ENCODE data around the gene RER1. TPM values are rescaled to one million over a fixed set of nuclear protein-coding genes. Genes with fewer than 3 reads are reported as not detected.

RER1 gene
- polyA plus RNA-seq, 4 donors, result 103 to 139 (median 125) TPM

DNA sequence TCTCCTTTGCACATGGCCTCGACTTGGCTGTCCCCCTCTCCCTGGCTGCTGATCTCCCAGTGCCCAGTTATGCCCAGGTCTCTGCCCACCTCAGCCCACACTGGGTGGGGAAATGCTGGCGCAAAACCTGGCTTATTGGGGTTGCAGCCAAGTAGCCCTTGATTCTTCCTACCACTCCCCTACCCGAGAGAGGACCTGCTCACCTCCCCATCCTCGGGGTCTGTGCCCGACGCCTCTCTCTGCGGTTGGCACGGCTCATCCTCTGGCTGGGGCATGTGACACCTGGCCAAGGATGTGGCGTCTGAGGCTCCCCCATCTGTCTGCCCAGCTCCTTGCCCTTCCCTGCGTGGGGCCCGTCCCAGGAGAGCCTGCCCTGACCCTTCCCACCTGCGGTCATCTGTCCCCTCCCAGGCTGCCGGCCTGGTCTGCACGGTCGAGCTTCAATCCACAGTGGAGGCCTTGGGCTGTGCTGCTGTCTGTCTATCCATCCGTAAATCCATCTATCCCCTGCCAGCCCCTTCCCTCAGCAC, 27.2 kb downstream of the RER1 start:
- no peak for DNase-seq (ENCODE audit: low read depth in 4 of 4, low spot score in 3 of 4)

DNA sequence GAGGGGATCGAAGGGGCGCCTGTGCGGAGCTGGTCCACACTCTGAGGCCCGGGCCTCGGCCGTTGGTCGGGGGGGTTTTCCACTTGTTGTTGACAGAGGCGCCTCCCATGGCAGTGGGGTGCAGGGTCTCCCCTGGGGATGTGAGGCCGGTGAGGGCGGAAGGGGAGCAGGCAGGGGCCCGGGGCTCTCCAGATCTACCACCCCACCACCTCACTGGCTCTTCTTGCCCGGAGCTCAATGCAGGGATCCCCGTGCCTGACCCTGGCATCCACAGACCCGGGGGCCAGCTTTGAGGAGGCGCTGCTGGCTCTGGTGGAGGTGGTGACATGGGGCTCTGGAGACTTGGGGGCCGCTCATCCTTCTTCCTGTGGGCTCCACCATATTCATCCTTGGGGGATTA, 27.8 kb downstream of the RER1 start:
- no peak for DNase-seq (ENCODE audit: low read depth in 4 of 4, low spot score in 3 of 4)

- DNase-seq (ENCODE audit: low read depth in 4 of 4, low spot score in 3 of 4), result no peak
These were observed 30.9 kb downstream of the RER1 start for GRCh38 chr1:2422523-2422922.

DNA sequence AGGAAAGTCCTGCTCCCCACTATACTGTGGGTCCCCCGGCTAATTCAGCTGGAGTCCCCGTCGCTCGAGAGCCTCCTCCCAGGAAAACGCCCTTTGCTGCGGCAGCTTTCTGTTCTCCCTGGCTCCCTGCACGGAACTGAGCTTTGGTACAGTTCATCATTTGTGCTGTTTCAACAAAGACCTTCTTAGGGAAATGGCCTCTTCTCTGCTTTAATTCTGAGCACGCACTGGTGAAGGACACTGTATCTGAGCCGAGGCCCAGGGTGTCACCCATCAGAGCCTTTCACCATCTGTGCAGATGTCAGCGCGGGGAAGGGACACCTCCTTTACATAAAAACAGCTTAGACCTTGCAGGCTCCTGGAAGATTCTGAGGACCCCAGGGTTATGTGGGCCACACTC, 34.3 kb downstream of the RER1 start:
- DNase-seq (ENCODE audit: low read depth in 4 of 4, low spot score in 3 of 4), result no peak

- no peak for DNase-seq (ENCODE audit: low read depth in 4 of 4, low spot score in 3 of 4)
These were observed 34.9 kb downstream of the RER1 start for GRCh38 chr1:2426540-2426939.

GRCh38 chr1:2427051-2427450, 35.4 kb downstream of the RER1 start:
- DNase-seq (ENCODE audit: low read depth in 4 of 4, low spot score in 3 of 4), result no peak

DNA sequence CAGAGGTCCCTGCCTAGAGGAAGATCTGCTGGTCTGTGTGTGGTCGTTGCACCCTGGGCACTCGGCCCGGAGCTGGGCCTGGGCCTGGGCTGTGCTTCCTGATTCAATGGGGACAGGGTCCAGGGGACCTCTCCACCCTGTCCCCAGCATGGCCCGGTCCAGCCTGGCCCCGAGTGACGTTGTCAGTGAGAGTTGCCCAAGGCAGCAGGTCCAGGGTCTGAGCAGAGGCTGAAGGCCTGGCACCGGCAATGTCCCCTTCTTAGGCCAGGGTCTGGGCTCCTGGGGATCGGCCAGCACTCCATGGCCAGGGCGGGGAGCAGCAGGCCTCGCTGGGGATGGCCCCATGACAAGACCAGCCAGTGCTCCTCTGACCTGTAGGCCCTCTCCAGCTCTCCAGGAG, 36.3 kb downstream of the RER1 start:
- no peak for DNase-seq (ENCODE audit: low read depth in 4 of 4, low spot score in 3 of 4)

DNA sequence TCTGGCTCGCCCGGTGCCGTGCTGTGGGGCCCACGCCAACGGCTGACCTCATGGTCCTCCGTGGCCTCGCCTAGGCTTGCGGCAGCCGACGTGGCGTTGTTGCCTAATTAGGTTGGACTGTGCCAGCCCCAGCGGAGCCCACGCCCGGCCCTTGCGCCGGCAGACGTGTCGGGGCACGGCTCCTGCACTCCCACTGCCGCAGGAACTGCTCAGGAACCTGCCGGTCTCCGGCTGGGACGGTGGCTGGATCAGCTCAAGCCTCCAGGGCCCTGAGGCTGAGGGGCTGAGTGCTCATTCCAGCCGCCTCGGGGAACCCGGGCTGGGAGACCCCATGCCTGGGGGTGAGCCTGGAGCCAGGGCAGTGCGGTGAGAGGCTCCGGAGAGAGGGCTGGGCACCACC, 36.8 kb downstream of the RER1 start:
- no peak for DNase-seq (ENCODE audit: low read depth in 4 of 4, low spot score in 3 of 4)

GRCh38 chr1:2429780-2430591, 38.3 kb downstream of the RER1 start:
- DNase-seq (ENCODE audit: low read depth in 4 of 4, low spot score in 3 of 4), result no peak

- DNase-seq (ENCODE audit: low read depth in 4 of 4, low spot score in 3 of 4), result no peak
These were observed 38.9 kb downstream of the RER1 start for GRCh38 chr1:2430592-2430973.

DNA sequence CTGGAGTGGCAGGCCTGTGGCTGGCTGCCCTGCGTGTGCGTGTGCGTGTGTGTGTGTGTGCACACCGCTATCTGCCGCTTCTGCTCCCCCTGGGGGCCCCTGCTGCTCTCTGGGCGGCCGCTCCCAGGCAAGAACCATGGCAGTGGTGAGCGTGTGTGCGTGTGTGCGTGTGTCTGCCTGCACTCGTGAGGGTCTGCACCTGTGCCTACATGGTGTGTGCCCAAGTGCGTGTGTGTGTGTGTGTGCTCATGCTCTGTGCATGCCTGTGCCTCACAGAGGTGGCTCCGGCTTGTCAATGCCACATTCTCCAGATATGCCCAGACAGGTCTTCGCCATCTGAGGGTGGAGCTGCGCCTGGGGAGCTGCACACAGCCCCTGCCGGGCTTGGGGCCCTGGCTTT, 39.5 kb downstream of the RER1 start:
- no peak for DNase-seq (ENCODE audit: low read depth in 4 of 4, low spot score in 3 of 4)

DNA sequence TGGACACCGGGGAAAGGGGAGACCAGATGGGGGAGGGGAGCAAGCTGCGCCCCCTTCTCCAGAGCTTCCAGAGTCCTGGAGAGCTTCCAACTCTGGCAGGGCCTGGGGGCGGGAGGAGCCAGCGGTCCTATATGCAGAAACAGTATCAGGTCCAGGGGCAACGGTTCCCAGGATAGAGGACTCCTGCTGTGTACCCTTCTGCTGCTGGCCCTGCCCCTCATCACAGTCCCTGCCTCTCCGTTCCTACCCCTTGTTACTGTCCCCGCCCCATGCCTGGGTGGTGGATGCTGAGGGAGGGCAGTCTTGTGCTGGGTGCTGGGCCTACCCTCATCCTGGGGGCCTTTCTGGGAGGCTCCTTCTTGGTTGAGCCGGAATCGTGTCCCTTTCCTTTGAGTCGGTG, 39.9 kb downstream of the RER1 start:
- DNase-seq (ENCODE audit: low read depth in 4 of 4, low spot score in 3 of 4), result no peak

- DNase-seq (ENCODE audit: low read depth in 4 of 4, low spot score in 3 of 4), result no peak
These were observed 40.8 kb downstream of the RER1 start for GRCh38 chr1:2432441-2432844.

DNA sequence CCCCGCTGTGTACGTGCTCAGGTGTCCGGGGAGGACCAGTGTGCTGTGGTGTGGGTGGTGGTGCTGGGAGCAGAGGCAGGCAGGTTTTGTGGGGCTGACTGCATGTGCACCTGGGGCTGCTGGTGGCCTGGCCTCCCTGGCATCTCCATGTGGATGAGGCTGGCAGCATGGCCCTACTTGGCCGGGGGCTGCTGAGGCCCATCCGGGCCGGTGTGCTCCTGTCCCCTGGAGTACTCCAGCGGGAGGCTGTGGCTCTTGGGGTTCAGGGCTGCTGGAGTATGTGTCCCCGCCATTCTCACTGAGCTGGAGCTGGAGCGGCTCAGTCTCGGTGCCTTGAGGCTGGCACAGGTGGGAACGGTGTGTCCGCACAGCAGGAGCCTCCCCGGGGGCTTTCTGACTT, 41.6 kb downstream of the RER1 start:
- no peak for DNase-seq (ENCODE audit: low read depth in 4 of 4, low spot score in 3 of 4)

GRCh38 chr1:2433936-2434655, 42.5 kb downstream of the RER1 start:
- DNase-seq (ENCODE audit: low read depth in 4 of 4, low spot score in 3 of 4), result no peak

GRCh38 chr1:2435091-2435490, 43.5 kb downstream of the RER1 start:
- DNase-seq (ENCODE audit: low read depth in 4 of 4, low spot score in 3 of 4), result no peak

DNA sequence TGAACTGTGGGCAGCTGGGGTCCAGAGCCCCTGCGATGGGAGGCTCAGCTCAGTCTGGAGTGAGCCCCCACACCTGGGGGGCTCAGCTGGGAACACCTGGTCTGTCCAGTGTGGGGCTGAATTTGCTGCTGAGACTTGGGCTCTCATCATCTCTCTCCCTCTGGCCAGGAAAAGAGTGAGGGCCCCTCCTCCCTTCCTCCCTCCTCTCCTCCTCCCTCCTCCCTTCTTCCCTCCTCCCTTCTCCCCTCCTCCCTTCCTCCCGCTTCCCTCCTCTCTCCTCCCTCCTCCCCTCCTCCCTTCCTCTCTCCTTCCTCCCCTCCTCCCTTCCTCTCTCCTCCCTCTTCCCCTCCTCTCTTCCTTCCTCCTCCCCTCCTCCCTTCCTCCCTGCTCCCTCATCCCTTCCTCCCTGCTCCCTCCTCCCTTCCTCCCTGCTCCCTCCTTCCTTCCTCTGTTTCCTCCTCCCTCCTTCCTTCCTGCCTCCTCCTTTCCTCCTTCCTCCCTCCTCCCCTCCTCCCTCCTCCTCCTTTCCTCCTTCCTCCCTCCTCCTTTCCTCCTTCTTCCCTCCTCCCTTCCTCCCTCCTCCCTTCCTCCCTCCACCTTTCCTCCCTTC, 44.2 kb downstream of the RER1 start:
- no peak for DNase-seq (ENCODE audit: low read depth in 4 of 4, low spot score in 3 of 4)

- DNase-seq (ENCODE audit: low read depth in 4 of 4, low spot score in 3 of 4), result no peak
These were observed 45.2 kb downstream of the RER1 start for GRCh38 chr1:2436876-2437275.

DNA sequence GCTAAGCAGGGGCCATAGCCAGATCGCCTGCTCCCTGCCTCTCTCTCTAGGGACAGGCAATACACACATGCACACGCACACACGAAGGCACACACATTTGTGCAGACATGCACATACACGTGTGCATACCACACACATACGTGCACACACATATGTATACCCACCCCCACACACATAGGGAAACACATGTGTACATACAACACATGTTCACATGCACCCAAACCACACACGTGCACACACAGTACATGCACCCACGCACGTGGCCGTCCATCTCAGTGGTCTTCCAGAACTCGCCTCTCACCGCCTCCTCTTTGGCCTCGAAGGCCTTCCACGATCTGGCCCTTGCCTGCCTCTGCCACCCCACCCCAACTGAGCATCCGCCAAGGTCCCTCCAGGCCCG, 46.0 kb downstream of the RER1 start:
- DNase-seq (ENCODE audit: low read depth in 4 of 4, low spot score in 3 of 4), result no peak

GRCh38 chr1:2438038-2438437, 46.4 kb downstream of the RER1 start:
- DNase-seq (ENCODE audit: low read depth in 4 of 4, low spot score in 3 of 4), result no peak

- no peak for DNase-seq (ENCODE audit: low read depth in 4 of 4, low spot score in 3 of 4)
These were observed 47.0 kb downstream of the RER1 start for GRCh38 chr1:2438641-2439040.

DNA sequence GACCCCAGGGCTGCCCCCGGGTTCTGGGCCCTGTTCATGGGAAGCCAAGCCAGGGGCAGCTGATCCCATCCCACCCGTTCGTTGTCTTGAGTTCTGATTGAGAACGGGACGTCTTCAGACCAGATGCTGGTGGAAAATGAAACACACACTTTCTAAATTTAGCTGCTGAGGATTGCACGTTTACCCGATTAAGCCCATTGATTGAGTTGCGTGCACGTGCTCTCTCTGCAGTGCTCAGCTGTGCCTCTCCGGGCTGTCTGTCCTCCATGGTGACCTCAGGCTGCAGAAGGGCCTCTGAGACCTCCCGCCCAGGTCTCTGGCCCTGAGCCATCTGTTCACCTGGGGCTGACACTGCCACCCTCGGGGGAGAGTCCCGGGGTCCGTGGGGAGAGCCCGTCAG, 47.7 kb downstream of the RER1 start:
- no peak for DNase-seq (ENCODE audit: low read depth in 4 of 4, low spot score in 3 of 4)
